GM21515 (cell line): ENCODE measurements around the gene OR52L1.

Source experiments
- ATAC-seq: cut with Tn5 transposase; IDR thresholded peaks from one replicate; pipeline ENCODE4 v1.9.1; 2021; ENCODE audit not compliant: unreplicated experiment

The OR52L1 gene

DNA sequence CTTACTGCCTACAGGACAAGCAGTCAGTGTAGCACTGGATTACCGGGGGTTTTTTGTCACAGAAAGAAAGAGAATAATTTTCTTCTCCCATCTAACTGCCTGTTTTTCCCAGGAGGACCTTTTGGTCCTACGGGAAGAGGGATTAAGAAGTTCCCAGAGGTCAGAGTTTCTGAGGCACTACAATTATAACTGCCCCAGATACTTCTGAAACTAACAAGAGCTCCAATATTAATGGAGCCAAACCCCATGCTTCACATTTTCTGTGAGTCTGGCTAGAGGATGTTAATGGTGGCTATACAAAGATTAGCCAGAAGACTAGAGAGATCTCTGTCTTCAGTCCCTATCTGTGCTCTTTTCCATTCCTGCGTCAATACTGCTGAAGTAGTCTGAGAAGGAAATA, 44.8 kb downstream of the OR52L1 start, which contains the start of gene OR56A3:
TSS of gene OR56A3 (plus strand) at position 301 of the 400 bp plus-strand sequence. CDS start 5,096 bp downstream, outside the sequence.
- ATAC-seq, result no peak

DNA sequence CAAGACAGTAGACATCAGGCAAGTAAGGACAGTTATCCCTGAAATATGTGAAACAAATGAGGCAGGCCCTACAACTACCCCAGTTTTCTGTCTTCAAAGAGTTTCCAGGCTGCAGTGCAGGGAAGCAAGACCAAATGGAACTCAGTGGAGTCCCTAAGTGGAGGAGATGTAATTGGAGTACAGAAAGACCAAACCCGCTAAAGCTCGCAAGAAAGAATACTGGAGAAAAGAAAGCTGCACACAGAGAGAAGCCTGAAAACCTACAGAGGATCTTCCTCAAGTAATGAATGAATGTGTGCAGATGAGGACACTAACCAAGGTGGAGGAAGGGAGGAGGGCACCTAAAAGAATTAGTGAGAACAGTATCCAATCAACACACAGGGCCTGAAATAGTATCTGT, 46.0 kb downstream of the OR52L1 start:
- no peak for ATAC-seq

DNA sequence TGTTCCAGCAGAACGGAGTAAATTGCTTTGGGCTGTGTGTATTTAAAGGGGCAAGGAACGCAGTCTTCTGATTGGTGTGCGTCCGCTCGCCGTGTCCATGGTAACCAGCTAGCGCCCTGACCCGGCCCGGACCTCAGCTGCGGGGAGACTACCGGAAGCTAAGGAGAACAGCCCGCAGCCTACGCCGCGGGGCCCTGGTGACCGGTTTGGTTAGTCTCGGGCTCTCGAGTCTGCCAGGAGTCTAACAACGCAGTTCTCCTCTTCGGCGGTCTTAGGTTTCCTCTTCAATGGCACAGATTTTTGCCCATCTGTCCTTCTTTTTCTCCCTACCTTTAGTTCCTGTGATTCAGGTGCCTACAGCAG, 48.2 kb downstream of the OR52L1 start:
- ATAC-seq, result no peak

DNA sequence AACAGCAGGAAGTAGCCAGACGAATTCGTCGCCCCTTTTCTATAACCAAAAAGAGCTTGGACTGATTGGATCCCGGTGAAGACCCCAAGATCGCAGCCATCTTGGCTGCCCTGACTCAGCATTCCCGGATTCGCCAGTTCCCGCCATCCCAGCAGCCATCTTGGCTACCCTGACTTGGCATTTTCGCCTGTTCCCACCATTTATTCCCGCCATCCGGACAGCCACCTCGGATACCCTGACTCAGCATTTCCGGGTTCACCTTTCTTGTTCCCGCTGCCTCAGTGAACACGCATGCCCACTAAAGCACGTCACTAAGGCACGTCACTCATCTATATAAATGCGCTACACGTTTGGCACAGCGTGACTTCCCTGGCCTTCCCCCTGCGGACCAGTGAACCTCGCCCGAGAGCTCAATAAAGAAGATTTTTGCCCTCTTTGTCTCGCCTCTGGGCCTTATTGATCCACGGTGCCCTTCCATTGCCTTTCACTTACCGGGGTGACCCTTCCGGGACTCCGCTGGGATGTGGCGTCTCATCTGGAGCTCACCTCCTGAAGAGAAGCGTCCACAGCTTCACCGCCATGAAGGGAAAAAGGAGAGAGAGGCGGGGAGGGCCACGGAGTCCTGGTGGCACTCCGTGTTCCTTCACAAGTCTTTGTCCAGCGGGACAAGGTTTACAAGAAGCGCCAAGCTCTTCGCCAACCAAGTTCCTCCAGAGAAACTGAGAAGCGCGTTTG, 48.8 kb downstream of the OR52L1 start:
- ATAC-seq, result no peak
